A673 (cell line): Measurements from ENCODE around the gene HOXA3. TPM values are rescaled to one million over a fixed set of nuclear protein-coding genes. Genes with fewer than 3 reads are reported as not detected.

ENCODE experiments used
- BruUV-seq: library from RNA; stranded (reverse); fragments of 400-500 nt; replicated peaks from 2 replicates; lab custom pipeline; 2021; lab: Mats Ljungman, UMichigan
- CTCF ChIA-PET: fragments of 300-600 bp; sonication (Branson Sonifier 250); formaldehyde crosslinking; loops from one replicate; lab custom pipeline; 2022; ENCODE audit warnings: antibody characterized with exemption; lab: Charles Lee
- POLR2A ChIA-PET: fragments of 300-600 bp; sonication (Branson Sonifier 250); formaldehyde crosslinking; loops from one replicate; lab custom pipeline; 2022; ENCODE audit warnings: antibody characterized with exemption; ENCODE audit not compliant: low non-redundant PET; lab: Charles Lee
- DNase-seq: peaks from one replicate; pipeline ENCODE4 v3.0.0-alpha.2; 2015; ENCODE audit warnings: low spot score
- H3K27ac ChIP-seq: fragments of 200-600 bp; sonication (generic); 2 replicates; pipeline ENCODE4 v1.5.1; 2016; ENCODE audit warnings: mixed run types, low read depth, mild to moderate bottlenecking, mixed read lengths, antibody characterized with exemption, low read length; ENCODE audit not compliant: poor library complexity, severe bottlenecking
- H3K27me3 ChIP-seq: fragments of 200-600 bp; sonication (generic); replicated peaks from 2 replicates; pipeline ENCODE4 v1.6.1; 2017; ENCODE audit warnings: mixed run types, low read depth, mild to moderate bottlenecking, mixed read lengths, antibody characterized with exemption, low read length; ENCODE audit not compliant: insufficient read depth, poor library complexity
- H3K36me3 ChIP-seq: fragments of 200-600 bp; sonication (generic); 2 replicates; pipeline ENCODE4 v1.6.1; 2016; ENCODE audit warnings: mixed run types, mild to moderate bottlenecking, mixed read lengths, antibody characterized with exemption, low read length; ENCODE audit not compliant: insufficient read depth, poor library complexity, severe bottlenecking
- H3K4me1 ChIP-seq: fragments of 200-600 bp; sonication (generic); 2 replicates; pipeline ENCODE4 v1.6.1; 2017; ENCODE audit warnings: mixed run types, mild to moderate bottlenecking, mixed read lengths, antibody characterized with exemption, low read length; ENCODE audit not compliant: insufficient read depth, poor library complexity, severe bottlenecking
- H3K4me3 ChIP-seq: fragments of 200-600 bp; sonication (generic); 2 replicates; pipeline ENCODE4 v1.5.1; 2016; ENCODE audit warnings: low read depth, mixed run types, mild to moderate bottlenecking, mixed read lengths, low read length; ENCODE audit not compliant: poor library complexity, severe bottlenecking
- H3K9me3 ChIP-seq: fragments of 200-600 bp; sonication (generic); 2 replicates; pipeline ENCODE4 v1.6.1; 2016; ENCODE audit warnings: mixed run types, low read depth, mild to moderate bottlenecking, mixed read lengths, antibody characterized with exemption, low read length; ENCODE audit not compliant: poor library complexity, severe bottlenecking
- EZH2 ChIP-seq: fragments of 200-600 bp; sonication (generic); IDR thresholded peaks from 2 replicates; pipeline ENCODE4 v1.6.1; 2017; ENCODE audit warnings: borderline replicate concordance, low read depth, mild to moderate bottlenecking, mixed read lengths, antibody characterized with exemption, low read length; ENCODE audit not compliant: poor library complexity, severe bottlenecking
- intact Hi-C: fragments of 100-400 bp; cut with micrococcal nuclease; formaldehyde crosslinking; loops from one replicate; pipeline ENCODE4 v1.10.0; 2022; ENCODE audit not compliant: unreplicated experiment
- total RNA-seq: library from RNA; stranded (reverse); gene quantifications from 2 replicates; pipeline ENCODE4 v1.2.3, GENCODE V29; 2021
- TF ChIP-seq, protein P1 (sequence below): fragments of 300-800, 200-600 bp; sonication (generic); conservative IDR thresholded peaks from 2 replicates; pipeline ENCODE4 v1.5.1; 2017; ENCODE audit warnings: low read depth, mild to moderate bottlenecking, antibody characterized with exemption, low read length, moderate library complexity, mixed read lengths

HOXA3 gene
- total RNA-seq, 1 experiment from 2014 or later, result not detected

DNA sequence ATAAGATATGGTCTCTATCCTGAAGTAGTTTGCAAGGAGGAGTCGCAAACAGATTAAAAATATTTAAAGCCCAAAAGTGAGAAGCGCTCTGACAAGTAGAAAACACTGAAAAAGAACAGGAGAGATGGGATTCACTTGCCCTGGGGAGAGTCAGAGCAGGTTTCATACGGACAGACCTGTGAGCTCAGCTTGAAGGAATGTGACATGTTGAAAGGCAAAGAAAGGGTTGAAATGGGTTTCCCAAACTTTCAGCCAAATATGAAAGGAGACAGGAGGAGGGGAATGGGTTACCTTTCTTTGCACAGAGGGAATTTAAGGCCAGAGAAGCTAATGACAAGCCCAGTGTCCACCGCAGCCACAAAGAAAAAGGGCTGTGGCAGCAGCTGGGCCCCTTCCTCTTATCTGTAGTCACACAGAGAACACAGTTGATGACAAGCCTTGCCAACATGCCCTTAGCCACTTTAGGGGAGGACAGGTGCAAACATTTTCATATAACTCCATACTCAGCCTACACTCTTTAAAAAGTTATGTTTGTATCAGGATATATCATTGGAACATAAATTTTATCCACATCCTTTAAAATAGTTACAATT is 71.4 kb downstream of the HOXA3 start:
- Histone ChIP-seq H3K4me3 (no peak overlapping the region), H3K27ac (no peak overlapping the region), H3K27me3 (peaks cover 47% of the 10 kb centered on the region), H3K36me3 (no peaks in the 10 kb centered on the region), H3K4me1 (no peaks in the 10 kb centered on the region), H3K9me3 (no peaks in the 10 kb centered on the region)
- POLR2A ChIA-PET, result no interaction called here
- DNase-seq, result no peak
- TF ChIP-seq, protein P1, sequence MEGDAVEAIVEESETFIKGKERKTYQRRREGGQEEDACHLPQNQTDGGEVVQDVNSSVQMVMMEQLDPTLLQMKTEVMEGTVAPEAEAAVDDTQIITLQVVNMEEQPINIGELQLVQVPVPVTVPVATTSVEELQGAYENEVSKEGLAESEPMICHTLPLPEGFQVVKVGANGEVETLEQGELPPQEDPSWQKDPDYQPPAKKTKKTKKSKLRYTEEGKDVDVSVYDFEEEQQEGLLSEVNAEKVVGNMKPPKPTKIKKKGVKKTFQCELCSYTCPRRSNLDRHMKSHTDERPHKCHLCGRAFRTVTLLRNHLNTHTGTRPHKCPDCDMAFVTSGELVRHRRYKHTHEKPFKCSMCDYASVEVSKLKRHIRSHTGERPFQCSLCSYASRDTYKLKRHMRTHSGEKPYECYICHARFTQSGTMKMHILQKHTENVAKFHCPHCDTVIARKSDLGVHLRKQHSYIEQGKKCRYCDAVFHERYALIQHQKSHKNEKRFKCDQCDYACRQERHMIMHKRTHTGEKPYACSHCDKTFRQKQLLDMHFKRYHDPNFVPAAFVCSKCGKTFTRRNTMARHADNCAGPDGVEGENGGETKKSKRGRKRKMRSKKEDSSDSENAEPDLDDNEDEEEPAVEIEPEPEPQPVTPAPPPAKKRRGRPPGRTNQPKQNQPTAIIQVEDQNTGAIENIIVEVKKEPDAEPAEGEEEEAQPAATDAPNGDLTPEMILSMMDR, result no peak
- no peak for TF ChIP-seq EZH2
- intact Hi-C loops, result no loop called here
- CTCF ChIA-PET, result no interaction called here
- no TSS peak for BruUV-seq

DNA sequence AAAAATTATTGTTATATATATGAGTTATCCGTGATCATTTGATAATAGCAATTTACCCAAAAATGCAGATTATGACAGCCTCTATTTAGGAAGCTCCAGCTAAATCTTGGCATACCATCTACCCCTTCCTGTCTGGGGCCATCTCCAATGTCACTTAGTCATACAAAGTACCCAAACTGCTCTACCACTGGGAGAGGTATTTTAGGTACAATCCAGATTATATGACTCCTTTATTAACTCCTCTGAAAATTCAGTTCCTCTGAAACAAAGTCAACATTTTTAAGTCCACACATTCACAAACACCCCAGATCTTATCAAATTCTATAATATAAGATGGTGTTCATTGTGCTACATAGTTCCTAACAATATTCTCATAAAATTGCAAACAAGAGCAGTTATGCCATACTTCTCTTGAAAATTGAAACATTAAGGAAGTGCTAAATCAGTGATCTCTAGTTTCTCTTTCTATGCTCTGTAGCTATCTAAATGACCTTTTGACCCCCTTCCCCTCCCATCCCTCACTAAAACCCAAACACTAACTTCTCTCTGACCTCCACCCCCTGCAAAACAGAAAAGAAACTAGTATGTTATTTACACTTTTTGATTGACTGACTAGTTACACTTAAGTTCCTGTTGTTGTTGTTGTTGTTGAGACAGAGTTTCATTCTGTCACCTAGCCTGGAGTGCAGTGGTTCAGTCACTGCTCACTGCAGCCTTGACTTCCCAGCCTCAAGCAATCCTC is 73.0 kb downstream of the HOXA3 start:
- Histone ChIP-seq H3K4me1 (no peaks in the 10 kb centered on the region), H3K4me3 (no peak overlapping the region), H3K27me3 (peaks cover 35% of the 10 kb centered on the region), H3K36me3 (no peaks in the 10 kb centered on the region), H3K9me3 (no peaks in the 10 kb centered on the region), H3K27ac (no peak overlapping the region)
- ChIA-PET CTCF (no interaction called here), POLR2A (no interaction called here)
- intact Hi-C loops, result no loop called here
- no peak for DNase-seq
- no TSS peak for BruUV-seq
- TF ChIP-seq EZH2, result no peak
- TF ChIP-seq, protein P1, result no peak

DNA sequence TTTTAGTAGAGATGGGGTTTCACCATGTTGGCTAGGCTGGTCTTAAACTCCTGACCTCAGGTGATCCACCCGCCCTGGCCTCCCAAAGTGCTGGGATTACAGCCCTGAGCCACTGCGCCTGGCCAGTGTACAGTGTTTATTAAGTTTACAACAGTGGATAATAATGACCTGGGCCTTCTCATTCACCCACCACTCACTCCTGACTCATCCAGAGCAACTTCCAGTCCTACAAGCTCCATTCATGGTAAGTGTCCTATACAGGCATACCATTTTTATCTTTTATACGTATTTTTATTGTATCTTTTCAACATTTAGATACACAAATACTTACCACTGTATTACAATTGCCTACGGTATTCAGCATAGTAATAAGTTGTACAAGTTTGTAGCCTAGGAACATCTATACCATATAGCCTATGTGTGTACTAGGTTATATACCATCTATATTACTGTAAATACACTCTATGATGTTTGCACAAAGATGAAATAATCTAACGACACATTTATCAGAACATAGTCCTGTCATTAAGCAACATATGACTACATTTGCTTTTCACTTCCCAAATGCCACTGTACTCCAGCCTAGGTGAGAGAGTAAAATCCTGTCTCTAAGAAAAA is 73.7 kb downstream of the HOXA3 start:
- Histone ChIP-seq H3K9me3 (no peaks in the 10 kb centered on the region), H3K36me3 (no peaks in the 10 kb centered on the region), H3K27ac (no peak overlapping the region), H3K27me3 (peaks cover 29% of the 10 kb centered on the region), H3K4me1 (no peaks in the 10 kb centered on the region), H3K4me3 (no peak overlapping the region)
- DNase-seq, result no peak
- ChIA-PET CTCF (no interaction called here), POLR2A (no interaction called here)
- BruUV-seq, result no TSS peak
- intact Hi-C loops, result no loop called here
- TF ChIP-seq, protein P1, result no peak
- no peak for TF ChIP-seq EZH2
